RWPE2 (cell line): ENCODE measurements around the gene TCOF1.

Experiments used
- ATAC-seq: fragments of 200-7000 bp; cut with Tn5 transposase; 3 replicates; pipeline ENCODE4 v1.9.1; 2021; ENCODE audit warnings: low read depth
- DNase-seq: peaks from one replicate; pipeline ENCODE4 v3.0.0-alpha.2; 2020; ENCODE audit warnings: low spot score
- H3K27ac ChIP-seq: fragments of 450-650 bp; 2 replicates; pipeline ENCODE4 v1.5.1; 2017; ENCODE audit warnings: mild to moderate bottlenecking; ENCODE audit not compliant: poor library complexity, severe bottlenecking
- H3K27me3 ChIP-seq: fragments of 250-450 bp; sonication (Bioruptor Pico); 2 replicates; pipeline ENCODE4 v1.5.1; 2021; ENCODE audit warnings: mild to moderate bottlenecking, moderate library complexity; ENCODE audit not compliant: insufficient read depth, poor library complexity, severe bottlenecking
- H3K36me3 ChIP-seq: fragments of 250-450 bp; sonication (Bioruptor Pico); 2 replicates; pipeline ENCODE4 v1.5.1; 2020; ENCODE audit warnings: low read depth, mild to moderate bottlenecking, moderate library complexity
- H3K4me1 ChIP-seq: fragments of 250-450 bp; sonication (Bioruptor Pico); 2 replicates; pipeline ENCODE4 v1.5.1; 2021; ENCODE audit warnings: mild to moderate bottlenecking, moderate library complexity; ENCODE audit not compliant: insufficient read depth, poor library complexity, severe bottlenecking
- H3K4me3 ChIP-seq: fragments of 250-450 bp; sonication (Bioruptor Pico); 2 replicates; pipeline ENCODE4 v1.5.1; 2021; ENCODE audit warnings: mild to moderate bottlenecking, moderate library complexity; ENCODE audit not compliant: severe bottlenecking
- H3K9me3 ChIP-seq: fragments of 250-450 bp; sonication (Bioruptor Pico); 2 replicates; pipeline ENCODE4 v1.5.1; 2021; ENCODE audit warnings: mild to moderate bottlenecking, moderate library complexity; ENCODE audit not compliant: severe bottlenecking
- CTCF ChIP-seq: fragments of 450-650 bp; IDR thresholded peaks from one replicate; pipeline ENCODE4 v1.5.1; 2017; ENCODE audit warnings: mild to moderate bottlenecking, moderate library complexity; ENCODE audit not compliant: poor library complexity, severe bottlenecking

Gene TCOF1

GRCh38 chr5:150408231-150408943 lies 50.9 kb downstream of the TCOF1 start:
- Histone ChIP-seq H3K4me3 (no peak overlapping the region), H3K27me3 (no peaks in the 10 kb centered on the region), H3K9me3 (no peaks in the 10 kb centered on the region), H3K4me1 (no peaks in the 10 kb centered on the region), H3K27ac (no peak overlapping the region), H3K36me3 (peaks cover 3% of the 10 kb centered on the region; the same call in 1 of the 2 replicates)
- no peak for DNase-seq
- no peak for ATAC-seq
- TF ChIP-seq CTCF: no peak

GRCh38 chr5:150409638-150410523 lies 52.4 kb downstream of the TCOF1 start:
- Histone ChIP-seq H3K27ac (no peak overlapping the region), H3K36me3 (no peaks in the 10 kb centered on the region), H3K27me3 (no peaks in the 10 kb centered on the region), H3K9me3 (no peaks in the 10 kb centered on the region), H3K4me3 (no peak overlapping the region), H3K4me1 (no peaks in the 10 kb centered on the region)
- DNase-seq: no peak
- ATAC-seq: peak; percentile 96
- TF ChIP-seq CTCF: no peak

GRCh38 chr5:150410524-150411244 lies 53.2 kb downstream of the TCOF1 start:
- Histone ChIP-seq H3K4me3 (no peak overlapping the region), H3K27ac (no peak overlapping the region), H3K9me3 (no peaks in the 10 kb centered on the region), H3K4me1 (no peaks in the 10 kb centered on the region), H3K27me3 (no peaks in the 10 kb centered on the region), H3K36me3 (no peaks in the 10 kb centered on the region)
- DNase-seq (no peak), ATAC-seq (peak; percentile 63)
- TF ChIP-seq CTCF: no peak

- Histone ChIP-seq H3K27me3 (no peaks in the 10 kb centered on the region), H3K9me3 (no peaks in the 10 kb centered on the region), H3K4me1 (no peaks in the 10 kb centered on the region), H3K27ac (no peak overlapping the region), H3K36me3 (no peaks in the 10 kb centered on the region), H3K4me3 (no peak overlapping the region)
- DNase-seq: no peak
- no peak for TF ChIP-seq CTCF
- no peak for ATAC-seq
Observed at GRCh38 chr5:150411245-150411979, 53.9 kb downstream of the TCOF1 start.
